ENCODE results near the gene TGFA. TPM values are rescaled to one million over a fixed set of nuclear protein-coding genes. Genes with fewer than 3 reads are reported as not detected.

The TGFA gene
- total RNA-seq, 3 donors from 2014 or later (not counting 1 experiment from before 2014, with no cell fraction given), result 5.0 to 13.3 (median 8.6) TPM

- H3K36me3 ChIP-seq (ENCODE audit: control insufficient read depth, insufficient read depth, low read length), result no peaks in the 10 kb centered on the region
- Mint-ChIP-seq H3K36me3 (no peaks in the 10 kb centered on the region), H3K4me1 (no peaks in the 10 kb centered on the region), H3K4me3 (no peak overlapping the region), H3K27ac (no peak overlapping the region), H3K9me3 (no peaks in the 10 kb centered on the region), H3K27me3 (ENCODE audit: low read depth in 2 of 2) (peaks cover 18 to 61% of the 10 kb centered on the region in 2 donors)
- DNase-seq, result no peak
- H3K27ac ChIP-seq (ENCODE audit: low read length), result no peak overlapping the region
- intact Hi-C loops (cut with micrococcal nuclease), result no loop called here
- TF ChIP-seq CTCF (IDR thresholded peaks at IDR 0.05), result no peak
- H3K4me1 ChIP-seq (ENCODE audit: control insufficient read depth, insufficient read depth, low read length), result no peaks in the 10 kb centered on the region
- no peak for ATAC-seq
- no peaks in the 10 kb centered on the region for H3K27me3 ChIP-seq (ENCODE audit: control insufficient read depth, insufficient read depth, low read length)
- H3K9me3 ChIP-seq (ENCODE audit: control insufficient read depth, insufficient read depth, low read length), result no peaks in the 10 kb centered on the region
- no peak overlapping the region for H3K4me3 ChIP-seq (ENCODE audit: low read length)
- 85% methylated on average over 8 of the region's 8 CpGs for WGBS (ENCODE audit: insufficient coverage)
These were observed 150.2 kb downstream of the TGFA start for GRCh38 chr2:70403267-70404053.

- Mint-ChIP-seq H3K4me3 (no peak overlapping the region), H3K36me3 (no peaks in the 10 kb centered on the region), H3K9me3 (no peaks in the 10 kb centered on the region), H3K27ac (no peak overlapping the region), H3K4me1 (no peaks in the 10 kb centered on the region), H3K27me3 (ENCODE audit: low read depth in 2 of 2) (peaks cover 22 to 52% of the 10 kb centered on the region in 2 donors)
- no peak for TF ChIP-seq CTCF (IDR thresholded peaks at IDR 0.05)
- no peak overlapping the region for H3K27ac ChIP-seq (ENCODE audit: low read length)
- ATAC-seq (no peak), DNase-seq (no peak)
- no peak overlapping the region for H3K4me3 ChIP-seq (ENCODE audit: low read length)
- no peaks in the 10 kb centered on the region for H3K9me3 ChIP-seq (ENCODE audit: control insufficient read depth, insufficient read depth, low read length)
- whole genome bisulfite sequencing (ENCODE audit: insufficient coverage), result 74% methylated on average over 2 of the region's 3 CpGs
- intact Hi-C loops (cut with micrococcal nuclease), result no loop called here
- H3K4me1 ChIP-seq (ENCODE audit: control insufficient read depth, insufficient read depth, low read length), result no peaks in the 10 kb centered on the region
- H3K36me3 ChIP-seq (ENCODE audit: control insufficient read depth, insufficient read depth, low read length), result no peaks in the 10 kb centered on the region
- H3K27me3 ChIP-seq (ENCODE audit: control insufficient read depth, insufficient read depth, low read length), result peaks cover 2% of the 10 kb centered on the region
These were observed 153.1 kb downstream of the TGFA start for GRCh38 chr2:70400539-70400938.

- DNase-seq (no peak), ATAC-seq (no peak)
- intact Hi-C loops (cut with micrococcal nuclease), result no loop called here
- no peak overlapping the region for H3K27ac ChIP-seq (ENCODE audit: low read length)
- H3K9me3 Mint-ChIP-seq, result no peaks in the 10 kb centered on the region
- WGBS (ENCODE audit: insufficient coverage), result 83% methylated on average over 1 of the region's 1 CpG
- no peak overlapping the region for H3K27ac Mint-ChIP-seq
- H3K4me3 ChIP-seq (ENCODE audit: low read length), result no peak overlapping the region
- H3K27me3 ChIP-seq (ENCODE audit: control insufficient read depth, insufficient read depth, low read length), result peaks cover 2% of the 10 kb centered on the region
- H3K9me3 ChIP-seq (ENCODE audit: control insufficient read depth, insufficient read depth, low read length), result no peaks in the 10 kb centered on the region
- no peak for TF ChIP-seq CTCF (IDR thresholded peaks at IDR 0.05)
- H3K27me3 Mint-ChIP-seq (ENCODE audit: low read depth in 2 of 2), result peaks cover 26 to 46% of the 10 kb centered on the region in 2 donors
- no peak overlapping the region for H3K4me3 Mint-ChIP-seq
- H3K4me1 ChIP-seq (ENCODE audit: control insufficient read depth, insufficient read depth, low read length), result no peaks in the 10 kb centered on the region
- no peaks in the 10 kb centered on the region for H3K36me3 Mint-ChIP-seq
- no peaks in the 10 kb centered on the region for H3K36me3 ChIP-seq (ENCODE audit: control insufficient read depth, insufficient read depth, low read length)
- H3K4me1 Mint-ChIP-seq, result no peaks in the 10 kb centered on the region
These were observed 154.6 kb downstream of the TGFA start for GRCh38 chr2:70399046-70399445.

Other genes starting within 250 kb of the TGFA start
- 1 to 10 TPM in 1 of 3 donors, under 1 TPM in 2; 0.16 to 1.4 (median 0.40) TPM for gene ADD2, start 214.4 kb upstream of the TGFA start, total RNA-seq
- not detected for gene FIGLA, start 236.8 kb upstream of the TGFA start, total RNA-seq

Data from natural killer cell (primary cell).